ENCODE measurements around the gene PAK3. TPM values are rescaled to one million over a fixed set of nuclear protein-coding genes. Genes with fewer than 3 reads are reported as not detected.

PAK3 gene
- total and polyA plus RNA-seq, 2 of the 8 experiments (the other 6 are each of a cell fraction or from before 2014, with no cell fraction given): 0.80 to 7.2 TPM

DNA sequence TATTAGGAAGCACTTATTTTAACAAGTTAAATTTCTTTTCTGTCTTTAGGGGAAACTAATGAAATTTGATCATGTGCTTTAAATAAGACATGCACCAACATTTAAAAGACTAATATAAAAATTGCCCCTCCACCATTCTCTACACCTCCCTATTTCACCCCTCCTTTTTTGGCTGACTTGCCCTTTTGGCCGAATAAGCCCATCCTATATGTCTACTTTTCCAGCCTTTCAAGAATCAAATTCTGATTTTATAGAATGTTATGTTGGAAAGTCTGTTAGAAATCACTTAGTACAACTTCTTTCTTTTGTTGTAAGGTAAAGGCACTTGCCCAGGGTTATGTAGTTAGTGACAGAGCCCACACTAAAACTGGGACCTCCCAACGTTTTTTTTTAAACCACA, 172.5 kb downstream of the PAK3 start:
- H3K36me3 ChIP-seq (ENCODE audit: control insufficient read depth in 2 of 4, insufficient read depth in 4 of 4, low read length in 3 of 4): no peaks in the 10 kb centered on the region
- FAIRE-seq (no peak), DNase-seq (ENCODE audit: low read depth in 1 of 2, low spot score in 2 of 2) (no peak)
- no peaks in the 10 kb centered on the region for H3K23me2 ChIP-seq (ENCODE audit: low read depth, low read length)
- no peak overlapping the region for H2BK120ac ChIP-seq (replicated peaks; ENCODE audit: low read depth, low read length)
- no peak overlapping the region for H3K14ac ChIP-seq (ENCODE audit: insufficient read length)
- no peak overlapping the region for H3K4me2 ChIP-seq (ENCODE audit: insufficient read depth in 1 of 2, low read depth in 2 of 2, low read length in 2 of 2)
- 63% methylated on average over 2 of the region's 2 CpGs; no CpG with 5 or more reads in 1 of the 2 experiments for WGBS, 2 experiments (ENCODE audit: extremely low coverage in 1 of 2, insufficient coverage in 1 of 2, insufficient read length in 1 of 2, insufficient replicate concordance in 2 of 2, low coverage in 1 of 2, low lambda C conversion rate in 2 of 2, missing lambda C conversion rate in 1 of 2)
- no peak overlapping the region for H3K4ac ChIP-seq (replicated peaks; ENCODE audit: insufficient read length, low read depth, low read length)
- H2BK12ac ChIP-seq (ENCODE audit: low read depth, low read length): no peak overlapping the region
- TF ChIP-seq EGR1 (IDR thresholded peaks at IDR 0.05; ENCODE audit: borderline replicate concordance, low read depth, low read length) (no peak), POLR2A (IDR thresholded peaks at IDR 0.05; ENCODE audit: control extremely low read depth in 1 of 2, low read depth in 2 of 2, low read length in 2 of 2) (no peak), KDM5A (IDR thresholded peaks at IDR 0.05; ENCODE audit: low read length) (no peak), NRF1 (IDR thresholded peaks at IDR 0.05; ENCODE audit: low read depth, low read length) (no peak), CREB1 (IDR thresholded peaks at IDR 0.05) (no peak), JUND (IDR thresholded peaks at IDR 0.05; ENCODE audit: low read length) (no peak), CHD1 (IDR thresholded peaks at IDR 0.05; ENCODE audit: low read depth, low read length) (no peak)
- no peak overlapping the region for H3K56ac ChIP-seq (replicated peaks; ENCODE audit: insufficient read length, low read depth, low read length)
- H2AFZ ChIP-seq (ENCODE audit: low read length): no peak overlapping the region
- no peak overlapping the region for H2AK5ac ChIP-seq (ENCODE audit: low read depth, low read length)
- no peak overlapping the region for H4K91ac ChIP-seq (replicated peaks; ENCODE audit: insufficient read length, low read length)
- H3K23ac ChIP-seq (ENCODE audit: insufficient read length): no peak overlapping the region
- H3K27me3 ChIP-seq (replicated peaks in 1 of 4; ENCODE audit: control insufficient read depth in 3 of 4, extremely low read depth in 1 of 4, insufficient read depth in 3 of 4, low read length in 3 of 4): no peaks in the 10 kb centered on the region
- no peak overlapping the region for H3K18ac ChIP-seq (ENCODE audit: extremely low read depth, low read length)
- CTCF ChIA-PET (ENCODE audit: partially characterized antibody): no interaction called here
- H3K79me2 ChIP-seq (ENCODE audit: control insufficient read depth in 1 of 2, insufficient read depth in 2 of 2, low read length in 2 of 2): no peaks in the 10 kb centered on the region
- H3K4me1 ChIP-seq (replicated peaks in 1 of 4; ENCODE audit: control insufficient read depth in 3 of 4, insufficient read depth in 4 of 4, low read length in 3 of 4): peaks cover 0 to 6% (median 3%) of the 10 kb centered on the region in 4 experiments; a peak in 3 of 7 replicates
- H2BK15ac ChIP-seq (ENCODE audit: low read length): no peak overlapping the region
- H3K4me3 ChIP-seq (ENCODE audit: extremely low read depth in 1 of 4, insufficient read depth in 2 of 4, low read depth in 3 of 4, low read length in 4 of 4): no peak overlapping the region
- H4K20me1 ChIP-seq (replicated peaks in 1 of 2; ENCODE audit: control insufficient read depth in 1 of 2, insufficient read depth in 2 of 2, low read length in 2 of 2): no peaks in the 10 kb centered on the region
- H3K79me1 ChIP-seq (ENCODE audit: low read depth, low read length): no peaks in the 10 kb centered on the region
- H2BK5ac ChIP-seq (ENCODE audit: low read depth, low read length): no peak overlapping the region
- H4K8ac ChIP-seq (ENCODE audit: extremely low read depth, insufficient read depth, low read length): no peak overlapping the region
- no peak overlapping the region for H4K5ac ChIP-seq (ENCODE audit: insufficient read length, low read depth, low read length)
- no peak overlapping the region for H2BK20ac ChIP-seq (ENCODE audit: low read length)
- POLR2A ChIA-PET (ENCODE audit: partially characterized antibody): no interaction called here
- H3K9ac ChIP-seq (replicated peaks in 1 of 4; ENCODE audit: extremely low read depth in 1 of 4, low read depth in 3 of 4, low read length in 3 of 4): no peak overlapping the region
- no peaks in the 10 kb centered on the region for H3K9me3 ChIP-seq (ENCODE audit: insufficient read depth in 2 of 2, low read depth in 1 of 2, low read length in 1 of 2)
- H3K27ac ChIP-seq (ENCODE audit: low read depth, low read length): no peak overlapping the region
